NB4 (cell line): ENCODE results near the gene SMU1.

Source experiments
- MYC ChIP-seq: IDR thresholded peaks from 2 replicates; pipeline ENCODE4 v1.6.1; 2011; ENCODE audit warnings: low read depth, low read length
- TF ChIP-seq, protein P1 (sequence below): IDR thresholded peaks from one replicate; pipeline ENCODE4 v1.5.1; 2012; ENCODE audit warnings: low read depth, low read length
- TF ChIP-seq, protein P2 (sequence below): IDR thresholded peaks from 2 replicates; pipeline ENCODE4 v1.6.1; 2011; ENCODE audit warnings: low read depth, low read length

DNA sequence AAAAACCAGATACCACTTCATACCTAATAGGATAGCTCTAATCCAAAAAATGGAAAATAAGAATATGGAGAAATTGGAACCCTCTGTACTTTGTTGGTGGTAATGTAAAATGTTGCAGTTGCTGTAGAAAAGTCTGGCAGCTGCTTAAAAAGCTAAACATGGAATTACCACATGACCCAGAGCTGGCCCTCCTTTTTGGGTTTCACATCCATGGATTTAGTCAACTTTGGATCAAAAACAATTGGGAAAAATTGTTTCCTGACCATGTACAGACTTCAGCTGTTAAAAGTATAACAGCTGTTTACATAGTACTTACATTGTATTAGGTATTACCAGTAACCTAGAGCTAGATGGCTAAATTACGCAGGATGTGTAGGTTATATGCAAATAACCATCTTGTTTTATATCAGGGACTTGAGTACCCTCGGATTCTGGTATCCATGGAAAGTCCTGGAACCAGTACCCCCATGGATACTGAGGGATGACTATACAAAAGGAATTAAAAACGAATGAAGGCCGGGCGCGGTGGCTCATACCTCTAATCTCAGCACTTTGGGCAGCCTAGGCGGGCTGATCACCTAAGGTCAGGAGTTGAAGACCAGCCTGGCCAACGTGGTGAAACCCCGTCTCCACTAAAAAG, 35.6 kb downstream of the SMU1 start:
- TF ChIP-seq, protein P1, sequence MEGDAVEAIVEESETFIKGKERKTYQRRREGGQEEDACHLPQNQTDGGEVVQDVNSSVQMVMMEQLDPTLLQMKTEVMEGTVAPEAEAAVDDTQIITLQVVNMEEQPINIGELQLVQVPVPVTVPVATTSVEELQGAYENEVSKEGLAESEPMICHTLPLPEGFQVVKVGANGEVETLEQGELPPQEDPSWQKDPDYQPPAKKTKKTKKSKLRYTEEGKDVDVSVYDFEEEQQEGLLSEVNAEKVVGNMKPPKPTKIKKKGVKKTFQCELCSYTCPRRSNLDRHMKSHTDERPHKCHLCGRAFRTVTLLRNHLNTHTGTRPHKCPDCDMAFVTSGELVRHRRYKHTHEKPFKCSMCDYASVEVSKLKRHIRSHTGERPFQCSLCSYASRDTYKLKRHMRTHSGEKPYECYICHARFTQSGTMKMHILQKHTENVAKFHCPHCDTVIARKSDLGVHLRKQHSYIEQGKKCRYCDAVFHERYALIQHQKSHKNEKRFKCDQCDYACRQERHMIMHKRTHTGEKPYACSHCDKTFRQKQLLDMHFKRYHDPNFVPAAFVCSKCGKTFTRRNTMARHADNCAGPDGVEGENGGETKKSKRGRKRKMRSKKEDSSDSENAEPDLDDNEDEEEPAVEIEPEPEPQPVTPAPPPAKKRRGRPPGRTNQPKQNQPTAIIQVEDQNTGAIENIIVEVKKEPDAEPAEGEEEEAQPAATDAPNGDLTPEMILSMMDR, result no peak
- TF ChIP-seq, protein P2, sequence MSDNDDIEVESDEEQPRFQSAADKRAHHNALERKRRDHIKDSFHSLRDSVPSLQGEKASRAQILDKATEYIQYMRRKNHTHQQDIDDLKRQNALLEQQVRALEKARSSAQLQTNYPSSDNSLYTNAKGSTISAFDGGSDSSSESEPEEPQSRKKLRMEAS, result no peak
- TF ChIP-seq MYC, result no peak
